Activated naive CD8-positive, alpha-beta T cell (primary cell): ENCODE results near the gene COPS7B.

Experiments used
- H3K27ac Mint-ChIP-seq: one replicate; pipeline ENCODE4 v1.8.0; 2021; ENCODE audit warnings: mixed read lengths
- H3K27me3 Mint-ChIP-seq: one replicate; pipeline ENCODE4 v1.8.0; 2021; ENCODE audit warnings: mixed read lengths
- H3K36me3 Mint-ChIP-seq: one replicate; pipeline ENCODE4 v1.8.0; 2021; ENCODE audit warnings: mixed read lengths
- H3K4me1 Mint-ChIP-seq: one replicate; pipeline ENCODE4 v1.8.0; 2021; ENCODE audit warnings: low read depth, mixed read lengths
- H3K4me3 Mint-ChIP-seq: one replicate; pipeline ENCODE4 v1.8.0; 2021; ENCODE audit warnings: mild to moderate bottlenecking, mixed read lengths
- H3K9me3 Mint-ChIP-seq: one replicate; pipeline ENCODE4 v1.8.0; 2021; ENCODE audit warnings: low read depth, mixed read lengths

The COPS7B gene

DNA sequence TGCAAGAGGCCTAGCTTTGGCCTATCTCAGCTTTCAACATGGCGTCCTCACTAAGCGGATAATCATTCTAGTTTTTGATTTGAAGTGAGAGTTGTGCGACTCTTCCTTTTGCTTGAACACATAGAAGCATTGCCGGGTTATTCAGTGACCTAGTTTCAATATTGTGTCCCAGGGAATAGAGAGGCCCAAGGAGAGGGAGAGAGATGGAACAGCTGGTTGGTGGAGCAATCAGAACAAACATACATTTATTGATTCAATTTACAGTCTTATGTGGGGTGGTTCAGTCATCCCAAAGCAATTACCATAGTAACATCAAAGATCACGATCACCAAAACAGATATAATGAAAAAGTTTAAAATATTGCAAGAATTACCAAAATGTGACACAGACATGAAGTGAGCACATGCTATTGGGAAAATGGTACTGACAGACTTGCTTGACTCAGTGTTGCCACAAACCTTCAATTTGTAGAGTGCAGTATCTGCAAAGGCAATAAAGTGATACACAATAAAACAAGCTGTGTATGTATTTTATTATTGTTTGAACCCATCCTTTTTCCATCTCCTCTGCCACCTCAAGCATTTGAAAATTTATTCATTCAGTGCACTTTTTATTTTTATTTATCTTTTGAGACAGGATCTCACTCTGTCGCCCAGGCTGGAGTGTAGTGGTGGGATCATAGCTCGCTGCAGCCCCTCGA lies 30.2 kb downstream of the COPS7B start:
- H3K9me3 Mint-ChIP-seq: no peaks in the 10 kb centered on the region
- no peaks in the 10 kb centered on the region for H3K4me1 Mint-ChIP-seq
- H3K27ac Mint-ChIP-seq: no peak overlapping the region
- no peak overlapping the region for H3K4me3 Mint-ChIP-seq
- peaks cover 23% of the 10 kb centered on the region for H3K36me3 Mint-ChIP-seq
- H3K27me3 Mint-ChIP-seq: no peaks in the 10 kb centered on the region

DNA sequence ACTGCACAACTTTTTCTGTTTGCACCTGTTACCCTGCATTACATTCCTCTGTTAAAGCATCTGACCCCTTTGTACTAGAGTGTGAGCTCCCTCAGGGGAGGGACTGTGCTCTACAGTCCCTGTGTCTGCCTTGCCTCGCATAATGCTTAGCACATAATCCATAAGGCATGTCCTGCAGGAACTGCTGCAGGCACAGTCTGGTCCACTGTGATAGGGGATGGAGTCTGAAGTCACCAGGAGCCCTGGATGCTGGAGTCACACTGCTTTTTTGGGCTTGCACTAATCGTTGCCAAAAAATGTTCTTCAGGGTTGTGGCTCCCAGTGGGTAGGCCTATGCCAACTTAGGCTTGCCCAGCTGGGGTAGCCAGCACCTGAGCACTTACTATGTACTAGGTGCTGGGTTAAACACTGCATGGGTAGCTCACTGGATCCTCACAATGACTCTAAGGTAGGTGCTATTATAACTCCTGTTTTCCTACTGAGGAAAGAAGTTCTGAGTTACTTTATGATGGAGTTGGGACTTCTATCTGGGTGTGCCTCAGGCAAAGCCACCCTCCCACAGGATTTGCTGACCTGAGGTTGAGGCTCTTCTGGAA lies 33.3 kb downstream of the COPS7B start:
- H3K36me3 Mint-ChIP-seq: peaks cover 10% of the 10 kb centered on the region
- no peak overlapping the region for H3K4me3 Mint-ChIP-seq
- H3K4me1 Mint-ChIP-seq: no peaks in the 10 kb centered on the region
- no peaks in the 10 kb centered on the region for H3K9me3 Mint-ChIP-seq
- H3K27me3 Mint-ChIP-seq: peaks cover 2% of the 10 kb centered on the region
- no peak overlapping the region for H3K27ac Mint-ChIP-seq

DNA sequence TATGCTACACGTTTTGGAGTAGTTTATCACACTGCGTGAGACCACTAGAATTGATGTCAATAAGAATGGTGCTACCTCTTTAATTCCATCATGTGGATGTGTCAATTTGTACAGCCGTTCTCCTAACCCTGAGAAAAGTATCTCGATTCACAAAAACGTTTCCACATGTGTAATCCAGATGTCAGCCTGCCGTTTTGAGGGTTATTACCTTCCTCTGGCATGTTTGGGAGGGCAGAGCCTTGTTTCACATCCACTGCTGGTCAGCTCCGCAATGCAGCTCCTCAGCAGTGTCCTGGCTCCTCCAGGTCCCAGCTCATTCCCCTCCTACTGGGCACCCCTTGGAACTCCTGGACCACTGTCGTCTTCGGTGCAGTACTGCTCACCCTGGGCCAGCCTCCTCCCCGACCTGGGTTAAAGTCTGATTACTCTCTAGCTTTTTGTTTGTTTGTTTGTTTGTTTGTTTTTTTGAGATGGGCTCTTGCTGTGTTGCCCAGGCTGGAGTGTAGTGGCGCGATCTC lies 34.6 kb downstream of the COPS7B start:
- no peak overlapping the region for H3K4me3 Mint-ChIP-seq
- H3K27ac Mint-ChIP-seq: no peak overlapping the region
- peaks cover 7% of the 10 kb centered on the region for H3K36me3 Mint-ChIP-seq
- H3K4me1 Mint-ChIP-seq: no peaks in the 10 kb centered on the region
- H3K9me3 Mint-ChIP-seq: no peaks in the 10 kb centered on the region
- peaks cover 2% of the 10 kb centered on the region for H3K27me3 Mint-ChIP-seq

DNA sequence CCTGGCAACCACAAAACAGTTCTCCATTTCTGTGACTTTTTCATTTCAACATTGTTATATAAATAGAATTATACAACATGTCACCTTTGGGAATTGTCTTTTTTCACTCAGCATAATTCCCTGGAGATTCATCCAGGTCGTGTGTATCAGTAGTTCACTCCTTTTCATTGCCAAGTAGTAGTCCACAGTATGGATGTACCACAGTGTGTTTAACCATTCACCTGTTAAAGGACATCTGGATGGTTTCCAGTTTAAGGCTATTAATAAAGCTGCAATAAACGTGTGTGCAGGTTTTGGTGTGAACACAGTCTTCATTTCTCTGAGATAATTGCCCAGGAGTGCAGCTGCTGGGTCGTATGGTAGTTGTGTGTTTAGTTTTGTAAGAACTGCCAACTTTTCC lies 35.7 kb downstream of the COPS7B start:
- Mint-ChIP-seq H3K27me3 (peaks cover 2% of the 10 kb centered on the region), H3K4me3 (no peak overlapping the region), H3K9me3 (no peaks in the 10 kb centered on the region), H3K4me1 (no peaks in the 10 kb centered on the region), H3K36me3 (no peaks in the 10 kb centered on the region), H3K27ac (no peak overlapping the region)

DNA sequence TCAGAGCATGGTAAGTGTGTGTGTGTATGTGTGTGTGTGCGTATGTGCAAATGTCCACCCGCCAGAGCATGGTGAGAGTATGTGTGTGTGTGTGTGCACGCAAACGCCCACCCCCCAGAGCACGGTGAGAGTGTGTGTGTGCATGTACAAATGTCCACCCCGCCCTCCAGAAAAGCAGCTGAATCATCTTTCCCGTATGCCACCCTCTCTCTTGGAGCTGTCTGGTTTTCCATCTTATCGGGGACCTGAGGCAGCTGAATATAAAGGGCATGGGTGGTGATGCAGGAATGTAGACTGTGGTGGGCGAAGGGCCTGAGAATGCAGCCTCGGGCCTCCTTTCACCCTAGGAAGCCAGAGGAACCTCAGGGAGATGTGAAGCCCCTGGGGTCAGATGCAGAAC lies 66.9 kb downstream of the COPS7B start:
- Mint-ChIP-seq H3K4me3 (no peak overlapping the region), H3K4me1 (peaks cover 3% of the 10 kb centered on the region), H3K9me3 (no peaks in the 10 kb centered on the region), H3K27ac (no peak overlapping the region), H3K27me3 (peaks cover 4% of the 10 kb centered on the region), H3K36me3 (no peaks in the 10 kb centered on the region)

DNA sequence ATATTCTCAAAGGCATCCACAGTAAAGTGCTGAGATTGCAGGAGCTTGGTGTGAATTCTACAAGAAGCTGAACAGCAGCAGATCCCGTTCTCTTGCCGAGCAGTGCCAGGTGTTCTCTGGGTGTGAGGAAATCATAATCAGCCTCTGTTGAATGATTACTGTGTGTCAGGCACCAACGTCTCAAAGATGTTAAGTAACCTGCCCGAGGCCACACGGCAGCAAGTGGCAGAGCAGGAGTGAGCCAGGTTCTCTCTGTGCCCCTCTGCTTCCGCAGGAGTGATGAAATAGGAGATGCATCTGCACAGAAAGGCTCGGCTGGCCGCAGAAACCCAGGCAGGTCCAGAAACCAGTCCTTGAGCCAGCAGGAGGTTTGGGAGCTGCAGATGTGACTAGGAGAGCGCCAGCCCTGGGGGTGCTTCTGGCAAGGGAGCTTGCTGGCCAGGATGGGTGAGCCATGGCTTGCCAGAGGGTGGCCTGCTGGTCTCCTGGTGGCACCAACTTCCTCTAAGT lies 68.4 kb downstream of the COPS7B start:
- Mint-ChIP-seq H3K27ac (no peak overlapping the region), H3K27me3 (peaks cover 4% of the 10 kb centered on the region), H3K9me3 (no peaks in the 10 kb centered on the region), H3K36me3 (no peaks in the 10 kb centered on the region), H3K4me3 (no peak overlapping the region), H3K4me1 (peaks cover 3% of the 10 kb centered on the region)

DNA sequence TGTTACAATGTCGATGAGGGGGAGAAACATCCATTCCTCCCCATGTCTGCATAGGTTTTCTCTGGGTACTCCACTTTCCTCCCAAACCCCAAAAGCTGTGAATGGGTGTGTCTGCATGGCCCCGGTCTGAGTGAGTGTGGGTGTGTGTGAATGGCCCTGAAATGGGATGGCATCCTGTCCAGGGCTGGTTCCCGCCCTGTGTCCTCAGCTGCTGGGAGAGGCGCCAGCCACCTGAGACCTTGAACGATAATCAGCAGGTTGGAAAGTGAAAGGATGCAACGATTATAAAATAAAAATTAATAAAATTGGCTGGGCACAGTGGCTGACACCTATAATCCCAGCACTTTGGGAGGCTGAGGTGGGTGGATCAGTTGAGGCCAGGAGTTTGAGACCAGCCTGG lies 70.7 kb downstream of the COPS7B start:
- H3K36me3 Mint-ChIP-seq: no peaks in the 10 kb centered on the region
- peaks cover 3% of the 10 kb centered on the region for H3K4me1 Mint-ChIP-seq
- peaks cover 4% of the 10 kb centered on the region for H3K27me3 Mint-ChIP-seq
- H3K27ac Mint-ChIP-seq: no peak overlapping the region
- no peak overlapping the region for H3K4me3 Mint-ChIP-seq
- no peaks in the 10 kb centered on the region for H3K9me3 Mint-ChIP-seq
